HG03565 (cell line): ENCODE data around the gene PRDX6.
"Not testable (repeated sequence)": the region's sequence is repeated elsewhere in the genome, so short reads cannot be mapped to it uniquely, and the experiment has no call there.

Source experiments
- ATAC-seq: cut with Tn5 transposase; IDR thresholded peaks from one replicate; pipeline ENCODE4 v1.9.1; 2021; ENCODE audit warnings: mild to moderate bottlenecking, moderate library complexity; ENCODE audit not compliant: unreplicated experiment

The PRDX6 gene

DNA sequence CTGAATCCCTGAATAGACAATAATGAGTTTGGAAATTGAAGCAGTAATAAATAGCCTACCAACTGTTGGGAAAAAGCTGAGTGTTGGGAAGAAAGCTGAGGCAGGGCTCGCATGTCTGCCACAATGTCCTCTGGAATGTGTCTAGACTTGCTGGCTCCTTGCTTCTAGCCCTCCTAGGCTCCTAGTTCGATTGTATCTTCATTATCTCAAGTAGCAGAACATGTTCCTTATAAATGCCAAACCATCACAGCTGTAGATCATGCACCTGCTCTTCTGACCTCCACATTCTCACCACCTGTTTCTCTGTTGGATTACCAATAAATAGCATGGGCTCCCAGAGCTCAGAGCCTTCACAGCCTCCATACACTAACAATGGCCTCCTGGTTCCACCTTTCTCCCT is 12.9 kb upstream of the PRDX6 start:
- ATAC-seq = not testable (repeated sequence)

DNA sequence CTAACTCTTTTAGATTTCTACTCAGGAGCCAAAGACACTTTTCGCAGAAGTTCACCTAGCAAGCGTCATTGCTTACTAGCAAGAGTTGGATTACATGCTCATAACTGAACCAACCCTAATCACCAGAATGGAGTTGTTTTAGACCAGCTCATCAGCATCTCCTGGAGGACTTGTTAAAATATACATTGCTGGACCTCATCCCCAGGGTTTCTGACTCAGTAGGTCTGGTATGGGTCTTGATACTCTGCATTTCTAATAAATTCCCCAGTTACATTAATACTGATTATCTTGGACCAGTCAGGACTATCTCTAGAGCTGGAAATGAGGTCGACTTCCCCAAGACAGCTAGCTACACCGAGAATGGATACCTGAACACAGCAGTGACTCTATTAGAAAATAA is 9.7 kb upstream of the PRDX6 start:
- ATAC-seq = no peak

DNA sequence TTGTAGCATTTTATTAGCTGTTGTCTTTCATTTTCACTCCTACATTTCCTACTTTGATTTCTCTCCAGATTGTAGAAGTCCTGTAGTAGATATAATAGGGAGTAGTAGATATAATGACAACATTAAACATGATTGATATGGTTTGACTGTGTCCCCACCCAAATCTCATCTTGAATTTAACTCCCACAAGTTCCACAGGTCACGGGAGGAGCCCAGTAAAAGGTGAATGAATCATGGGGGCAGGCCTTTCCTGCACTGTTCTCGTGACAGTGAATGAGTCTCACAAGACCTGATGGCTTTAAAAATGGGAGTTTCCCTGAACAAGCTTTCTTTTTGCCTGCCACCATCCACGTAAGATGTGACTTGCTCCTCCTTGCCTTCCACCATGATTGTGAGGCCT is 7.5 kb upstream of the PRDX6 start:
- no peak for ATAC-seq

DNA sequence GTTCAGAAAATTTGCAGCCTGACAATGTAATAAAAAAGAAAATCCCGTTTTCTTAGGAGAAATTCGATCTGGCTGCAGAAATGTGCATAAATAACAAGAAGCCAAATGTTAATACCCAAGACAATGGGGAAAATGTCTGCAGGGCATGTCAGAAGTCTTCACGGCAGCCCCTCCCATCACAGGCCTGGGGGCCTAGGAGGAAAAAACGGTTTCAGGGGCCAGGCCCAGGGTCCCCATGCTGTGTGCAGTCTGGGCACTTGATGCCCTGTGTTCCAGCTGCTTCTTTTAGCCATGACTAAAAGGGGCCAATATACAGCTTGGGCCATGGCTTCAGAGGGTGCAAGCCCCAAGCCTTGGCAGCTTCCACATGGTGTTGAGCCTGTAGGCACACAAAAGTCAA is 6.5 kb upstream of the PRDX6 start:
- ATAC-seq = no peak

DNA sequence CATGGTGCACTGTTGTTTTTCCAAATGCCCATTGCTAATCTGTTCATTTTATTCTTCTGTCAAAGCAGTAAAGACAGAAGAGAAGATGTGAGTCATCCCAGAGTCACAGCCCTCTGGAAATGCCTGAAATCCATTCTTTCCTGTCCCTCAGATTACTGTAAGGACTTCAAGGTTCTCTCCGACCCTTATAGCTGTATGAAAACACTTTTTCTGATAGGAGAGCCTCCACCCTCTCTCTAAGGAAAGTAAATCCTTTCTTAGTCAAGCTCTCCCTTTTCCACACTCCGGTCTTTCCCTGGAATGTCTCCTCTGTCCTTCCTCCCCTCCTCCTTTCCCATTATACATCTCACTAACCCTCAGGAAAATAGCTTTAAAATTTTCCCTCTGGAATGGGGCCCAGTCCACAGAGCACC is 3.5 kb upstream of the PRDX6 start:
- no peak for ATAC-seq

DNA sequence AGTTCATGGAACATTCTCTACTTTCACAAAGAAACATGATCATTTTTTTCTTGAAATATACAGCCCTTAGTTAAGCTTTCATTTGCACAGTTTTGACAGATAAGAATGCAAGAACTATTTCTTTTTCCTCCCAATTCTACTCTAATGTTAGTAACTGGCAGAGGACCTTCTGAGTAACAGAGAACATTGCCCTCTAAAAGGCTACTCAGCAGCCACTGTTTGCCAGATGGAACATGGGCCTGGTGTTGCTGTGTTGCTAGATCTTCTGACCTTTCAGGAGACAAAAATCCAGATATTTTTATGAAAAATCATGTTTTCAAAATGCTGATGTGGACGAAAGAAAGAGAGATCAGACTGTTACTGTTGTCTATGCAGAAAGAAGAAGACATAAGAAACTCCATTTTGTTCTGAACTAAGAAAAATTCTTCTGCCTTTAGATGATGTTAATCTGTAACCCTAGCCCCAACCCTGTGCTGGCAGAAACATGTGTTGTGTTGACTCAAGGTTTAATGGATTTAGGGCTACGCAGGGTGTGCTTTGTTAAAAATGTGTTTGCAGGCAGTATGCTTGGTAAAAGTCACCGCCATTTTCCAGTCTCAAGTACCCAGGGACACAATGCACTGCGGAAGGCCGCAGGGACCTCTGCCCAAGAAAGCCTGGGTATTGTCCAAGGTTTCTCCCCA is 2.9 kb upstream of the PRDX6 start:
- ATAC-seq = no peak

DNA sequence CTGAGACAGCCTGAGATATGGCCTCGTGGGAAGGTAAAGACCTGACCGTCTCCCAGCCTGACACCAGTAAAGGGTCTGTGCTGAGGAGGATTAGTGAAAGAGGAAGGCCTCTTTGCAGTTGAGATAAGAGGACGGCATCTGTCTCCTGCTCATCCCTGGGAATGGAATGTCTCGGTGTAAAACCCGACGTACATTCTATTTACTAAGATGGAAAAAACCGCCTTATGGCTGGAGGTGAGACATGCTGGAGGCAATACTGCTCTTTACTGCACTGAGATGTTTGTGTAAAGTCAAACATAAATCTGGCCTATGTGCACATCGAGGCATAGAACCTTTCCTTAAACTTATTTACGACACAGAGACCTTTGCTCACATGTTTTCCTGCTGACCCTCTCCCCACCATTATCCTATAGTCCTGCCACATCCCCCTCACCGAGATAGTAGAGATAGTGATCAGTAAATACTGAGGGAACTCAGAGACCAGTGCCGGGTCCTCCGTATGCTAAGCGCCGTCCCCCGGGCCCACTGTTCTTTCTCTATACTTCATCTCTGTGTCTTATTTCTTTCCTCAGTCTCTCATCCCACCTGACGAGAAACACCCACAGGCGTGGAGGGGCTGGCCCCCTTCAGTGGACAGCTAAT is 2.2 kb upstream of the PRDX6 start:
- not testable (repeated sequence) for ATAC-seq

DNA sequence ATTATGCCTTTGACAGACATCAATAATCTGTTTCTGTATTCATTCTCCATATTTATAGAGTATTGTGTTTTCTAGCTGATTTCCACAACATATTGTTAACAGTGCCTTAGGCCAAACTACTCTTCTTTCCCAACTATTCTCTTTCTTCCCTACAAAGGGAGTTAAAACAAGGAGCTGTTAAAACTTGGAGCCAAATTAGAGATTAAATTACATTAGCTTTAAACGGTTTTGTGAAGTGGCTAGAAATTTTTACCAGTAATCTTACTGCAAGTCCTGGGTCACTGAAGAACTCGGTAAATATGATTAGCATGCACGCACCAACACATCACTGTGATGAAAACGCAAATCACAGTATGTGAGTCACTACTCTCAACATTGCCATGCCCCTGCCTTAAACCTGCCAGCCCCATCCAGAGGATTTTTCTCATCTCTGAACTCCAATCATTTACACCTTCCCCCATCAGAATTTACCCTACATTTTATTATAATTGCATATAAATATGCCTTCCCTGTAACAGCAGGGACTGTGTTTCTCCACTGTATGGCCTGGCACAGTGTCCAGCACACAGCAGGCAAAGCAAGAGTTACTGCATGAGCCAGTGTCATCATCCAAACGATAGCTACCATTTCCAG is 1.5 kb upstream of the PRDX6 start:
- no peak for ATAC-seq

DNA sequence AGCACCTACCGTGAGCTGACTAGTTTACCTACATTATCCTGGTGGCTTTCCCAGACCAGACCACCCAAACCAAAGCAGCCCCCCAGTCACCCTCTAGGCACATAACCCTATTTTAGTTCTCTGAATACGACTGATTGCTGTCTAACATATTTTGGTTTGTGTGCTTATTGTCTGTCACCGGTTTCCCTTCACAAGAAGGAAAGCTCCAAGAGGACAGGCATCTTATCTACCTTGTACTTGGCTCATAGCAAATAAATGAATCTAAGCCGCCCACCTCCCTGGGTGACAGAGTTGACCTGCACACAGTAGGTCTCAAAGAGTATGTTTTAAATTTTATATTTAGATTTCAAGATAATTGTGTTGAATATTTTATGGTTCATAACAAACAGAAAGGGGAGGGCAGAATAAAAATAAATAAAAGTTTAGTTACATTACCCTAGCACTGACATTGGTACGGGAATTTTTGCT is 904 bp upstream of the PRDX6 start:
- no peak for ATAC-seq

DNA sequence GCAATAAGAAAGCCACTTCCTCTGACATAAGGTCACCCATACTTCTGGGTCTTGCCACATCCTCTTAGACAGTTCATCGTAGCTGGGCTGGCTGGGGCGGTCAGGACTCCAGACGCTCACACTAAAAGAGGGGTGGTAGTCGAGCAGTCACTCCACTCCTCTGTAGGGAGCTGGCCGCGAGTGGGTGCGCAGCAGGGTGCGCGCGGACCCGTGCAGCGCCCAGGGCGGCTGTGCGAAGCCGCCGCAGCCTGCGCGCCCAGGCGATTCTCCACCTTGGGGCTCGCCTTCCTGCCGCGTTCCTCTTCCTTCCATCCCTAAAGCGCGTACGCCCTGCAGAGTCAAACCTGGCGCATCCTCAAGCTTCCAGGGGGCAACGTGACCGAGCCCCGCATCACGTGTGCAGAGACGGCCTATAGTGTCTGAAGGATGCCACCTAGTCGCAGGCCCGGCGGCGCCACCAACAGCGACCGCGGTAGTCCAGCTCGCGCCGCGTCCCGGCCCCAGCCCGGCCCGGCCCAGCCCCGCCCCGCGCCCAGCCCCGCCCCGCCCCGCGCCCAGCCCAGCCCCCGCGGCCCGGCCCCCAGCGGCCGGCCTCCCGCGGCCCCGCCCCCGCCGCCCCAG is 360 bp upstream of the PRDX6 start:
- peak; percentile 89 for ATAC-seq

DNA sequence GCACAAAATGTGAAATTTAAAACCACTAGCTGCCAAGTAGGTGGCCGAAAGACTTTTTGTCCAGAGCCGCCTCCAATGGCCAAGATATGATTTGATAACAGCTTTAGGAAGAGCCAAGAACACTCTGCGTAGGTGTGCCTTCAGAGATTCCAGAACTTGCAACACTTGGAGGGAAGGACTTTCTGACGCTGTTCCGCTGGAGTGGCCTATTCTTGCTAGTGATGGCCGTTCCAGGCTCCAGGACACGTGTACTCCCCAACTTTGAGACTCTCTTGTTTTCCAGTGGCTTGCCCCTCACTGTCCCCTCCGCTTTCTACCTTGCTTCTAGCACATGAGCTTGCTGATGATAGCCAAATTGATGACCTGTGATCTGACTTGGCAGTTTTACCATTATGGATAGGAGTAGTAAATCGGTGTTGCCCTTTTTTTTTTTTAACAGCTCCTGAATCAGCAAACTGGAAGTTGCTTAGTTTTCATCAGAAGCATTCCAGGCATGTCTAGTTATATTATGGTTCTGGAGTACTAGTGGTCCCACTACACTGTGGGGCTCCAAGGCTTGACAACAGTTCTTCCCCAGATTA is 1.0 kb downstream of the PRDX6 start:
- no peak for ATAC-seq

DNA sequence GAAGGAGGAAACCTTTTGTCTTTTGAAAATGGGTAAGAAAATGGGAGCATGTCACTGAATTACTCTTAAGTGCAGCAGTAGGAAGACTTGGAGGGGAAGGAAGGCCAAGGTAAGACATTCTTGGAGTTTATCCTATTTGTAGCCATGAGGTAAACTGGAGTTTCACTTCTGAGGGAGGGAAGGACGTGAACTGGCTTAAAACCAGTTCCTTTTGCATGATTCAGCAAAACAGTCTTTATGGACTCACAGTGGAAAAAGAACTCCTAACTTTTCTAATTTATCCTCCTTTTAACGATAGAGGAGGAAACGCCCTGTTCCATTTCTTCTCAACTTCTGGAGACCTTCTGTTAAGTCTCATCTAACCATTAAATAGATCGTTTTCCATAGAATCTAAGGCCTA is 2.5 kb downstream of the PRDX6 start:
- ATAC-seq = no peak

DNA sequence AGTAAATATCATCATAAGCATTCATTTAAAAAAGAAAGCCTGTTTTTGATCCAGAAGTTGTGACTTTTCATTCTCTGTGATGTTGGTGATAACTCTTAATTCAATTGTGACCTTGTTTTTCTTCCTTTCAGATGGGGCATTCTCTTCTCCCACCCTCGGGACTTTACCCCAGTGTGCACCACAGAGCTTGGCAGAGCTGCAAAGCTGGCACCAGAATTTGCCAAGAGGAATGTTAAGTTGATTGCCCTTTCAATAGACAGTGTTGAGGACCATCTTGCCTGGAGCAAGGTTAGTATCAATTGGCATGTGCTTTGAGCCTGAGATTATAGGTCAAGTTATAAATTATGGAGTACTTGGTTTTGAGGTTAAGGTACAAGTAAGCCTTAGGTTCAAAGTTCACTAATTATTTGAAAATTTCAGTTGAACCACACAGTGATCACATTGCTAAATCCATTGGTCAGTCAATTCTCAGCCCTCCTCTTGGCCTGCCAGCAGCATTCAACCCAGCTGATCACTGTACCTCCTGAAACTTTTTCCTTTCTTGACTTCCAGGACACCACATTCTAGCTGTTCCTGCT is 4.1 kb downstream of the PRDX6 start:
- no peak for ATAC-seq

DNA sequence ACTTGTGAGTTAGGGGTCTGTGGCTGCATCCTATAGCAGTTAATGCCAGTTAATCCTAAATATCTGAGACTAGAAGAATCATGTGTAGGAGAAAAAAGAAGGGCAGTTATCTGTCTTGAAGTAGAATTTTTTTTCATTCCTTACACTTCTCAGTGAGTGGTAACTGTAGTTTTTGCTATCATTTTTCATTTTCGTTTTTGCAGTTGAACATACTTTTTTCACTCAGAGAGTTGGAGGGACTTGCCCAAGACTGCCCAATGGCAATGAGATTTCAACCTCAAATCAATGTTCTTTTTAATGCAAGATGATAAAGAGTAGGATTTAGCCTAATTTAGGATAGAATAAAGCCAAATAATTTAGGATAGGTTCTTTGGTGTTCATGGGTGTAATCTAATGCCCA is 5.5 kb downstream of the PRDX6 start:
- ATAC-seq = no peak

DNA sequence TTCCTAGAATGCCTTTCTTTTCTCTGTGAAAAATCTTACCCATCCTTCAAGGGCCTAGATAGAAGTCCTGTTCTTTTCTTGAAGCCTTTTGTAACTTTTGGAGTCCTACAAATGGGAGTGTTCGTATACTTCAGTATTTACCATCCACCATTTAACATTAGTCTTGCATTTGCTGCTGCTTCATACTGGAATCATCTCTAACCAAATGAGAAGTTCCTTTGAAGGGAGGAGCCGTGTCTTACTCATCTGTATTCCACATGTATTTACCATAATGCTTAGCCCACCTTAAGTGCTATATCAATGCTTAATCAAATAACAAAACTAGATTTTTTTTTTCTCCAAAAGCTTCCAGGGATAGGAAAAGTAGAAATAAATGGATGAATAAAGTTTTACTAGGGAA is 7.1 kb downstream of the PRDX6 start:
- ATAC-seq = no peak

DNA sequence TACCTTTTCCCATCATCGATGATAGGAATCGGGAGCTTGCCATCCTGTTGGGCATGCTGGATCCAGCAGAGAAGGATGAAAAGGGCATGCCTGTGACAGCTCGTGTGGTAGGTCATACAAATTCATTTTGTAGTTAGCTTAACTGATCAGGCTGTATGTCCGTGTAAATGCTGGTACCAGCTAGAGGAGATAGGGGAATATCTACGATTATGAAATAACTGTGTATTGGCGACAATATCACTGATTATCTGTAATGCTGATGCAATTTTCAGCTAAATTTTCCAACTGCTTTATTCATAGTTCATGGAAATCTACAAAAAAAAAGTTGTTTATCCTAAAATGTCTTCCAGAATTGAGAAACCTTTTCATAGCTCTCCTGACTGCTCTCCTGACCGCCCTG is 8.3 kb downstream of the PRDX6 start:
- no peak for ATAC-seq

DNA sequence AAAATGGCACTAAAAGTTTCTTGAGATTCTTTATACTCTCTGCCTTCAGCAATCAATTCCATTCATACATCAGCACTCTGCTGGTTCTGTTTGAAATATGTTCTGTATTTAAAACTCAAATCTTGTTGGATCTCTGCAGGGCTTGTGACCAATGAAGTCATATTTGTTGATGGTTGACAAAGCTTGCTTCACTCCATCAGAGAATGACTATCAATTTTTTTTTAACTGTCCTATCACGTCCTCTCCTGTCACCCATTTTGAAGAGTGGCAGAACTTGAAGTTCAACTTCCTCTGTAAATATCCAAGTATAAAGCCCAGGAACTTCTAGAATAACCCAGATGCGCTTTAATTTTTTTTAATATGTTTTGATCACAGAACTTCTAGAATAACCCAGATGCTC is 10.9 kb downstream of the PRDX6 start:
- no peak for ATAC-seq

DNA sequence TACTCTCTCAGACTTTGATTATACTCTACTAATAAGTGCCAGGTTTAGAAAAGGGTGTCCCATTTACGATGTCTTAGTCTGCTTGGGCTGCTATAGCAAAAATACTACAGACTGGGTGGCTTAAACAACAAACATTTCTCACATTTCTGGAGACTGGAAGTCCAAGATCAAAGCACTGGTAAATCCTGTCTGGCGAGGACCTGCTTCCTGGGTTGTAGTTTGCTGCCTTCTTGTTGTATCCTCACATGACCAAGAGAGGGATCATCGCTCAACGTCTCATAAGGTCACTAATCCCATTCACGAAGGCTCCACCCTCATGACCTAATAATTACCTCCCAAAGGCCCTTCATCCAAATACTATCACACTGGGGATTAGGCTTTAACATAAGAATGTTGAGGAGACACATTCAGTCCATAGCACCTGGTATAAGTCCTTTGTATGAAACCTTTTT is 12.0 kb downstream of the PRDX6 start:
- no peak for ATAC-seq

DNA sequence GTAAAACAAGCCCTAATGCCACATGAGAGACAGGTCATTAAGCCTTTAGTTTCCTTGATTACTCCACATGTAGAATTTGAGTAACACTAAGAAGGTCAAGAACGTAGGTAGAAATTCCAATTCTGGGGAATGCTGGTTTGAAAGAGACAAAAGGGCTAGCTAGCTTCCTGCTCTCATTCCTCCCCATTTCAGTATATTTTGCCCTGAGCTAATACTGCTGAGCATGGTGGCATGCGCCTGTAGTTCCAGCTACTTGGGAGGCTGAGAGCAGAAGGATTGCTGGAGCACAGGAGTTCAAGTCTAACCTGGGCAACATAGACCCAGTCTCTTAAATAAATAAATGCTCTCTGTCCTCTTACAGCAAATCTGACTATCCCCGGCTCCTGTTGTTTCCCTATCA is 12.8 kb downstream of the PRDX6 start:
- ATAC-seq = no peak

DNA sequence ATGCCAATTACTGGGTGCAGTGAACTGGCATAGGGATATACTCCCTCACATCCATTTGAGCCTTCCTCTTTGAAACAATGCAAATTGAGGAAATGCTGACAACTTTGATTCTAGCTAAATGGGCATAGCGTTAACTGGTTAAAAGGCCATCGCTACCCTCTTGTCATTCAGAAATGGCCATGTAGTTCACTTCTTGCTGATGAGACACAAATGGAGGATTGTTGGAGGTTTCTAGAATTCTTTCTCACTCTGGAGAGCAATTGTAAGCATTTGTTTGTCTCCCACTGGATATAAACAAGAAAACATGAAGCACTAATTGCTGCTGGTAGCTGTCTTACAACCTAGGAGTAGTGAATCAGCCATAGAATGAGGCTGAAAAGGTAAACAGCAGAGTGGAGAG is 14.4 kb downstream of the PRDX6 start:
- no peak for ATAC-seq

DNA sequence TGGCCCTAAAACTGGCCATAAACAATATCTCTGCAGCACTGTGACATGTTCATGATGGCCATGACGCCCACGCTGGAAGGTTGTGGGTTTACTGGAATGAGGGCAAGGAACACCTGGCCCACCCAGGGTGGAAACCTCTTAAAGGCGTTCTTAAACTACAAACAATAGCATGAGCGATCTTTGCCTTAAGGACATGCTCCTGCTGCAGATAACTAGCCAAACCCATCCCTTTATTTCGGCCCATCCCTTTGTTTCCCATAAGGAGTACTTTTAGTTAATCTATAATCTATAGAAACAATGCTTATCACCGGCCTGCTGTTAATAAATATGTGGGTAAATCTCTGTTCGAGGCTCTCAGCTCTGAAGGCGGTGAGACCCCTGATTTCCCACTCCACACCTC is 16.0 kb downstream of the PRDX6 start:
- not testable (repeated sequence) for ATAC-seq
